Natural killer cell treated with Interleukin-12 subunit alpha and Interleukin-12 subunit beta and Interleukin-15 and Interleukin-18, amount 100 ng/mL, for 72 hours (primary cell): Measurements from ENCODE around the gene OR5AU1. TPM values are rescaled to one million over a fixed set of nuclear protein-coding genes. Genes with fewer than 3 reads are reported as not detected.
A peak's percentile ranks its signal among the peaks of the same experiment; 100 is the strongest.
"Not testable (repeated sequence)": the region's sequence is repeated elsewhere in the genome, so short reads cannot be mapped to it uniquely, and the experiment has no call there.

Source experiments
- ATAC-seq, 2 donors: fragments of 150-1000 bp; cut with Tn5 transposase in 1 of 2; sonication (Bioruptor Pico), chemical (Tn5 transposase) in 1 of 2; 2 replicates each; pipeline ENCODE4 v1.10.0; 2021
- DNase-seq: peaks from one replicate; pipeline ENCODE4 v3.0.0; 2022; ENCODE audit warnings: low spot score
- H3K27ac Mint-ChIP-seq, 2 donors: 1 replicate in 1 of 2; 2 replicates in 1 of 2; pipeline ENCODE4 v1.8.0; 2022; ENCODE audit warnings: mixed read lengths in 2 of 2, mild to moderate bottlenecking in 1 of 2, moderate library complexity in 1 of 2
- H3K27me3 Mint-ChIP-seq, 2 donors: 1 replicate in 1 of 2; 2 replicates in 1 of 2; pipeline ENCODE4 v1.8.0; 2022; ENCODE audit warnings: mixed read lengths in 2 of 2
- H3K36me3 Mint-ChIP-seq: one replicate; pipeline ENCODE4 v1.8.0; 2022; ENCODE audit warnings: mixed read lengths
- H3K4me1 Mint-ChIP-seq, 2 donors: 1 replicate in 1 of 2; 2 replicates in 1 of 2; pipeline ENCODE4 v1.8.0; 2022; ENCODE audit warnings: low read depth in 2 of 2, mixed read lengths in 2 of 2, mild to moderate bottlenecking in 1 of 2
- H3K4me3 Mint-ChIP-seq: one replicate; pipeline ENCODE4 v1.8.0; 2022; ENCODE audit warnings: mixed read lengths
- H3K9me3 Mint-ChIP-seq: 2 replicates; pipeline ENCODE4 v1.8.0; 2022; ENCODE audit warnings: mixed read lengths
- total RNA-seq, 2 donors: library from RNA; stranded (reverse); gene quantifications; one replicate each; pipeline ENCODE4 v1.2.3, GENCODE V29; 2022

Gene OR5AU1
- total RNA-seq, 2 donors from 2014 or later, result not detected

- peaks cover 25 to 55% of the 10 kb centered on the region in 2 donors for H3K27me3 Mint-ChIP-seq
- H3K9me3 Mint-ChIP-seq, result no peaks in the 10 kb centered on the region
- no peak overlapping the region for H3K4me3 Mint-ChIP-seq
- peaks cover 0 to 2% of the 10 kb centered on the region in 2 donors for H3K4me1 Mint-ChIP-seq
- no peak overlapping the region for H3K27ac Mint-ChIP-seq
- no peaks in the 10 kb centered on the region for H3K36me3 Mint-ChIP-seq
- ATAC-seq (no peak), DNase-seq (no peak)
Measured at GRCh38 chr14:21160061-21160610, 4.3 kb upstream of the OR5AU1 start.

DNA sequence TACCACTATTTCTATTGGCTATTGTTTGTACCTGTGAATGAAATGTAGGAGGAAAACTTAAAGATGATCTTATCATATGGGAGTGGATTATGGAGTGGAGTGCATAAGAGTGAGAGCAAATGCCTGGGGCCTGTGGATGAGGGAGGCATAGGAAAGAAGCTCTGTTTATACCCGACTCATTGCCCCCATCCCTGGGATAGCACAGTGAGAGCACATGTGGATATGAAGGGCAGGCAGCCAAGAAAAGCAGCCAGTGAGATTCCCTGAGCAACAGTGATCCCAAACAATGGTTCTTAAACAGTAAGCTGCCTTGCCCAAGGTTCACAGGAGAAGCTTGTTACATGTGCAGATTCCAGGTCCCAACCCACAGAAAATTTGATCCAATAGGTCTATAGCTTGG is 2.3 kb upstream of the OR5AU1 start:
- H3K27ac Mint-ChIP-seq, H3K4me1 Mint-ChIP-seq, H3K9me3 Mint-ChIP-seq, H3K4me3 Mint-ChIP-seq, DNase-seq, H3K36me3 Mint-ChIP-seq, ATAC-seq: not testable (repeated sequence)
- peaks cover 24 to 55% of the 10 kb centered on the region in 2 donors for H3K27me3 Mint-ChIP-seq

- no peaks in the 10 kb centered on the region for H3K4me1 Mint-ChIP-seq
- DNase-seq (no peak), ATAC-seq (no peak)
- no peak overlapping the region for H3K27ac Mint-ChIP-seq
- H3K4me3 Mint-ChIP-seq, result no peak overlapping the region
- peaks cover 5 to 28% of the 10 kb centered on the region in 2 donors for H3K27me3 Mint-ChIP-seq
- peaks cover 20% of the 10 kb centered on the region for H3K36me3 Mint-ChIP-seq
- H3K9me3 Mint-ChIP-seq, result peaks cover 5% of the 10 kb centered on the region
Measured at GRCh38 chr14:21149641-21150367, 6.1 kb downstream of the OR5AU1 start.

DNA sequence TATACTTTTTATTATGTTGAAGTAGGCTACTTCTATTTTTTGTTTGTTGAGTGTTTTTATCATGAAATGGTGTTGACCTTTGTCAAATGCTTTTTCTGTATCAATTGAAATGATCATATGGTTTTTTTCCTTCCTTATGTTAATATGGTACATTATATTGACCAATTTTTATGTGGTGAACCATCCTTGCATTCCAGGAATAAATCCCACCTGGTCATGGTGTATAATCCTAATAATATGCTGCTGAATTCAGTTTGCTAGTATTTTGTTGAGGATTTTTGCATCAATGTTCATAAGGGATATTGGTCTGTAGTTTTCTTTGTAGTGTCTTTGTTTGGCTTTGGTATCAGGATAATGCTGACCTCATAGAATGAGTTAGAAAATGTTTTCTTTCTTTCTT is 10.4 kb downstream of the OR5AU1 start:
- Mint-ChIP-seq H3K4me3 (no peak overlapping the region), H3K36me3 (peaks cover 24% of the 10 kb centered on the region), H3K27me3 (peaks cover 13 to 33% of the 10 kb centered on the region in 2 donors), H3K9me3 (peaks cover 5% of the 10 kb centered on the region), H3K27ac (no peak overlapping the region), H3K4me1 (no peaks in the 10 kb centered on the region)
- DNase-seq, result no peak
- ATAC-seq, result no peak

GRCh38 chr14:21142357-21142756 is 13.5 kb downstream of the OR5AU1 start:
- peaks cover 24% of the 10 kb centered on the region for H3K36me3 Mint-ChIP-seq
- H3K4me3 Mint-ChIP-seq, result no peak overlapping the region
- H3K9me3 Mint-ChIP-seq, result peaks cover 5% of the 10 kb centered on the region
- peaks cover 13 to 33% of the 10 kb centered on the region in 2 donors for H3K27me3 Mint-ChIP-seq
- ATAC-seq, result no peak
- H3K4me1 Mint-ChIP-seq, result no peaks in the 10 kb centered on the region
- no peak for DNase-seq
- H3K27ac Mint-ChIP-seq, result no peak overlapping the region

DNA sequence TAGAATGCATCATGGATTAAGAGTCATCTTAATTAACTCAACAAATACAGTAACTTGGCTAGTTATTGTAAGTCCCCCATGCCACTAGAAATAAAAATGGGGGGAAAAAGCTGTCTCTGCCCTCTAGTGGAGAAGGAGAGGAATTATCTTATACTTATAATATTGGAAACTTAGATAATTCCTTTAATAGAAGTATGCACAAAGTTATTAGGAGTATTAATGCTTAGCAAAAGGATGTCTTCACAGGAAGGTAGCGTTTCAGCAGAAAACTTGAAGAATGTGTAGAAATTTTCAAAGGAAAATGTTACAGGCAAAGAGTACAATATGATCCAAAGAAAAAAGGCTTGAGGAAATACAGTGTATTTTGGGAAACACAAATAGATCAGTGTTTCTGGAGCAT is 19.8 kb downstream of the OR5AU1 start:
- H3K9me3 Mint-ChIP-seq, result no peaks in the 10 kb centered on the region
- peaks cover 0 to 7% of the 10 kb centered on the region in 2 donors for H3K27me3 Mint-ChIP-seq
- H3K36me3 Mint-ChIP-seq, result no peaks in the 10 kb centered on the region
- no peaks in the 10 kb centered on the region for H3K4me1 Mint-ChIP-seq
- H3K27ac Mint-ChIP-seq, result no peak overlapping the region
- ATAC-seq, result no peak
- H3K4me3 Mint-ChIP-seq, result no peak overlapping the region
- DNase-seq, result no peak

DNA sequence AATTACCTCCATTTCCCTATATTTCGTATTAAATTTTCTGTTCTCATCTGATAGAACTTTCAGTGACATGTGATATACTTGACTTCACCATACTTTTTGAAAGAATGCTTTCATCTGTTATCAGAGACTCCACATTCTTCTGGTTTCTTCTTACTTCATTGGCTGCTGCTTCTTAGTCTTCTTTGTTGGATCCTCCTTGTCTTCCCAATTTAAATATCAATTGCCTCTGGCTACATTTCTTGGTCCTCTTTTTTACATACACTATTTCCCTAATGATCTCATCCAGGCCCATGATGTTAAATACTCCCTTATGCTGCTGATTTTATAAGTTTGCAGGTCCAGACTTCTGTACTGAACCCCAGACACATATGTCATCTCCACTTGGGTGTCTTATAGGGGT is 22.0 kb downstream of the OR5AU1 start:
- no peak for DNase-seq
- Mint-ChIP-seq H3K9me3 (no peaks in the 10 kb centered on the region), H3K27me3 (peaks cover 3 to 13% of the 10 kb centered on the region in 2 donors), H3K27ac (no peak overlapping the region), H3K4me1 (no peaks in the 10 kb centered on the region), H3K4me3 (no peak overlapping the region), H3K36me3 (no peaks in the 10 kb centered on the region)
- no peak for ATAC-seq

DNA sequence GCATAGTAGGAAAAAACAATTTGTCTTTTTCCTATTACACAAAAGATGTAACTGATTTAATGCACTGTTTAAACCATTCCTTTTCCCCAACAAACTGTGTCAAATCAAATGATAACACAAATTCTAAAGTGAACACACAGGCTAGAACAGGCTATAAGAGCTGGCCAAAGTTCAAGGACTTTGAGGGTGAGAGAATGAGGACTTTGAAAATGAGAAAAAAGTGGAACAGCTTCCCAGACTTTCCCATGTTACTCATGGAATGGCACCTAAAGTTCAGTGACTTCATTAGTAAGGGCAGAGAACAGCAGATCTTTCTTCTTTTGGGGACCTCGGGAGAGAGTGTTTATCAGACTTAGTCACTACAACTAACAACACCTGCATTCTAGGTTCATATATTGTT is 32.4 kb downstream of the OR5AU1 start:
- no peaks in the 10 kb centered on the region for H3K9me3 Mint-ChIP-seq
- peaks cover 7% of the 10 kb centered on the region for H3K36me3 Mint-ChIP-seq
- DNase-seq (no peak), ATAC-seq (no peak)
- no peak overlapping the region for H3K4me3 Mint-ChIP-seq
- H3K27me3 Mint-ChIP-seq, result peaks cover 33 to 67% of the 10 kb centered on the region in 2 donors
- no peaks in the 10 kb centered on the region for H3K4me1 Mint-ChIP-seq
- no peak overlapping the region for H3K27ac Mint-ChIP-seq

- Mint-ChIP-seq H3K36me3 (peaks cover 7% of the 10 kb centered on the region), H3K27me3 (peaks cover 20 to 44% of the 10 kb centered on the region in 2 donors), H3K4me1 (no peaks in the 10 kb centered on the region)
Measured at GRCh38 chr14:21121122-21121521, 34.7 kb downstream of the OR5AU1 start.

GRCh38 chr14:21120686-21121085 is 35.2 kb downstream of the OR5AU1 start:
- no peak for DNase-seq
- Mint-ChIP-seq H3K9me3 (no peaks in the 10 kb centered on the region), H3K27ac (no peak overlapping the region), H3K27me3 (peaks cover 18 to 40% of the 10 kb centered on the region in 2 donors), H3K4me3 (no peak overlapping the region), H3K36me3 (peaks cover 7% of the 10 kb centered on the region), H3K4me1 (no peaks in the 10 kb centered on the region)
- no peak for ATAC-seq

More at GRCh38 chr14:21121122-21121521, 34.7 kb downstream of the OR5AU1 start:
- Mint-ChIP-seq H3K27ac (no peak overlapping the region), H3K9me3 (no peaks in the 10 kb centered on the region), H3K4me3 (no peak overlapping the region)
- ATAC-seq (no peak), DNase-seq (no peak)

- H3K4me1 Mint-ChIP-seq, result no peaks in the 10 kb centered on the region
- DNase-seq, result no peak
- H3K27me3 Mint-ChIP-seq, result peaks cover 15 to 27% of the 10 kb centered on the region in 2 donors
- no peak overlapping the region for H3K4me3 Mint-ChIP-seq
- no peak for ATAC-seq
- no peaks in the 10 kb centered on the region for H3K36me3 Mint-ChIP-seq
- H3K9me3 Mint-ChIP-seq, result no peaks in the 10 kb centered on the region
- H3K27ac Mint-ChIP-seq, result no peak overlapping the region
Measured at GRCh38 chr14:21118933-21119332, 36.9 kb downstream of the OR5AU1 start.

DNA sequence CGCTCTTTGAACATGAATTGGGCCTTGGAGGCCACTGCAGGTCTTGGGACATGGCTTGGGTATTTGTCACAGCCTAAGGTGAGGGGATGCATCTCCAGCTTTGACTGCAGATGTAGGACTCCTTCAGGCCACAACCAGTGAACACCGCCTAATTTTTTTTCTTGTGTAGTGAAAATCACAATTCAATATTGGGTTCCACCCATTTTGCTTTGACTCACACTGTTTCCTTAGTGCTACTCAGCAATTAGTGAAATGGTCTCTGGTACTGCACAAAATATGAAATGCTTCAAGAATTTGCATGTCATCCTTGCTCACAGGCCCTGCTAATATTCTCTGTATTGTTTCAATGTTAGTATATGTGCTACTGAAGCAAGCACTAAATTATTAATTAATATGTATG is 42.5 kb downstream of the OR5AU1 start:
- no peak for DNase-seq
- H3K4me3 Mint-ChIP-seq, result no peak overlapping the region
- no peak overlapping the region for H3K27ac Mint-ChIP-seq
- no peak for ATAC-seq
- no peaks in the 10 kb centered on the region for H3K9me3 Mint-ChIP-seq
- H3K4me1 Mint-ChIP-seq, result peaks cover 0 to 6% of the 10 kb centered on the region in 2 donors
- H3K36me3 Mint-ChIP-seq, result no peaks in the 10 kb centered on the region
- peaks cover 0 to 3% of the 10 kb centered on the region in 2 donors for H3K27me3 Mint-ChIP-seq

GRCh38 chr14:21112255-21112654 is 43.6 kb downstream of the OR5AU1 start:
- Mint-ChIP-seq H3K27me3 (peaks cover 0 to 3% of the 10 kb centered on the region in 2 donors), H3K27ac (no peak overlapping the region), H3K9me3 (no peaks in the 10 kb centered on the region), H3K4me3 (no peak overlapping the region), H3K4me1 (peaks cover 0 to 6% of the 10 kb centered on the region in 2 donors), H3K36me3 (no peaks in the 10 kb centered on the region)
- DNase-seq (no peak), ATAC-seq (no peak)

DNA sequence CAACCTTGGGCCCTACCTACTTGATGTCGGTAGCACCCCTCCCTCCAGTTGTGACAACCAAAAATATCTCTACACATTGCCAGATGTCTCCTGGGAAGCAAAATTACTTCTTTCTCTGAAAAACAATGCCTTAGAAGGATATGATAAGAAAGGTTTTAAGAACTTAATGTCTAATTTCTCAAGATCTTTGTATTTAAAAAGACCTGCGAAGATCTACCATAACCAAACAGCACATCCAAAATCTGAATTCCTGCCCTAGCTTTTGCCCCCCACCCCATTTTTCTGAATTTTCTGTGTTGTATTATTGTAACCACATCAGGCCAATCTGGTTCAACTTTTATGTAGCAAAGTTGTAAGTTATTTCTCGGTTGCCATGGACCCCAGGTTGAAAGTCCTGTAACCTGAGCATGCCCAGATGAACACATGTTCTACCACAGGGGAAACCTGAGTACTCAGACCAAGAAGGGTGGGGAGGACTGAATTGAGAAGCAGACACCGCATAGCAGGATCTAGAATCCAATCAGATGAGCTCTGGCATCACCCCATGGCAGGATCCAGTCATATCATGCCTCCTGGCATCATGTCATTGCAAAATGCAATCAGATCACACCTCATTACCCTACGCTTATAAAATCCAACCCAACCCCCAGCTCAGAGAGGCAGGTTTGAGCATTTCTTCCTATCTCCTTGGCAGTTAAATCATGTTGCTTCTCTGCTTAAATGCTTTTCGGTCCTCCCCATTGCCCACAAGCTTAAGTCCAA is 46.3 kb downstream of the OR5AU1 start:
- Mint-ChIP-seq H3K9me3 (no peaks in the 10 kb centered on the region), H3K4me3 (peak overlapping the region; percentile 63), H3K4me1 (peaks cover 7 to 16% of the 10 kb centered on the region in 2 donors), H3K27ac (peak overlapping the region in 1 of 2 donors; percentile 31), H3K36me3 (no peaks in the 10 kb centered on the region), H3K27me3 (peaks cover 0 to 3% of the 10 kb centered on the region in 2 donors)
- no peak for DNase-seq
- ATAC-seq, result peak; percentile 73 to 90
